ENCODE results near the gene FYB1. TPM values are rescaled to one million over a fixed set of nuclear protein-coding genes. Genes with fewer than 3 reads are reported as not detected.

Gene FYB1
- total RNA-seq, 1 donor = under 0.01 TPM

DNA sequence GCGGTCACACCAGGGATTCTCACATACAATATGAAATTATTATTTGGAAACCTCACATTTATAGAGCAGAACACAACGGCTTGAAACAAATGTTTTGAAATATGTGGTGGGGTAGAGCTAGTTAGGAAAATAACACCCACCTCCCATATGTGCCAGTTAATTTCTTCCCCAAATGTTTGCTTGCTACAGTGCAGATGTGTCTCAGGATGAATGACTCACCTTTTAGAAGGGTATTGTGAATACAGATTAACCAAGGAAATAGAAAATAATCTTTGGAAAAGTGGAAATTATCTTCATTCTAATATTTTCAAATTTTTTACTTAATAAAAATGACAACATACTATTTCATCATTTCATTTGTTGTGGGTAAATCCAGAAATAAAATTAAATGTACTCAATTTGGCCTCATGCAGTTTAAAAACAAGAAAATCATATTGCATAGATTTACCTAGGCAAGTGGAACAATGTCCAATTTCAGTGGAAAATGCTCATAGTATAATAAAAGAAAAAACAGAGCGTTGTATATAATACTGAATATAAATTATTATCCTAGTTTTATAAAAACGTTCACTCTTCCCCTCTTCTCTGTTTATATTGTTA lies 105.9 kb downstream of the FYB1 start:
- Histone ChIP-seq H4K20me1 (ENCODE audit: insufficient read depth, low read length) (no peaks in the 10 kb centered on the region), H3K4me3 (ENCODE audit: insufficient read depth, low read length) (no peak overlapping the region), H2AFZ (ENCODE audit: low read length) (no peak overlapping the region), H3K79me2 (ENCODE audit: insufficient read depth, low read length) (no peaks in the 10 kb centered on the region), H3K27ac (ENCODE audit: low read depth, low read length) (no peak overlapping the region), H3K27me3 (ENCODE audit: insufficient read depth, low read length) (no peaks in the 10 kb centered on the region), H3K4me2 (ENCODE audit: insufficient read depth, low read length) (no peak overlapping the region), H3K4me1 (ENCODE audit: insufficient read depth, low read length) (peaks cover 4% of the 10 kb centered on the region), H3K9me3 (ENCODE audit: low read depth, low read length) (no peaks in the 10 kb centered on the region), H3K36me3 (ENCODE audit: insufficient read depth, low read length) (no peaks in the 10 kb centered on the region)
- no peak for DNase-seq (ENCODE audit: insufficient read length, low spot score, missing footprints)
- TF ChIP-seq, protein P1, sequence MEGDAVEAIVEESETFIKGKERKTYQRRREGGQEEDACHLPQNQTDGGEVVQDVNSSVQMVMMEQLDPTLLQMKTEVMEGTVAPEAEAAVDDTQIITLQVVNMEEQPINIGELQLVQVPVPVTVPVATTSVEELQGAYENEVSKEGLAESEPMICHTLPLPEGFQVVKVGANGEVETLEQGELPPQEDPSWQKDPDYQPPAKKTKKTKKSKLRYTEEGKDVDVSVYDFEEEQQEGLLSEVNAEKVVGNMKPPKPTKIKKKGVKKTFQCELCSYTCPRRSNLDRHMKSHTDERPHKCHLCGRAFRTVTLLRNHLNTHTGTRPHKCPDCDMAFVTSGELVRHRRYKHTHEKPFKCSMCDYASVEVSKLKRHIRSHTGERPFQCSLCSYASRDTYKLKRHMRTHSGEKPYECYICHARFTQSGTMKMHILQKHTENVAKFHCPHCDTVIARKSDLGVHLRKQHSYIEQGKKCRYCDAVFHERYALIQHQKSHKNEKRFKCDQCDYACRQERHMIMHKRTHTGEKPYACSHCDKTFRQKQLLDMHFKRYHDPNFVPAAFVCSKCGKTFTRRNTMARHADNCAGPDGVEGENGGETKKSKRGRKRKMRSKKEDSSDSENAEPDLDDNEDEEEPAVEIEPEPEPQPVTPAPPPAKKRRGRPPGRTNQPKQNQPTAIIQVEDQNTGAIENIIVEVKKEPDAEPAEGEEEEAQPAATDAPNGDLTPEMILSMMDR (IDR thresholded peaks at IDR 0.05; ENCODE audit: extremely low read depth, low read depth, low read length) = no peak

DNA sequence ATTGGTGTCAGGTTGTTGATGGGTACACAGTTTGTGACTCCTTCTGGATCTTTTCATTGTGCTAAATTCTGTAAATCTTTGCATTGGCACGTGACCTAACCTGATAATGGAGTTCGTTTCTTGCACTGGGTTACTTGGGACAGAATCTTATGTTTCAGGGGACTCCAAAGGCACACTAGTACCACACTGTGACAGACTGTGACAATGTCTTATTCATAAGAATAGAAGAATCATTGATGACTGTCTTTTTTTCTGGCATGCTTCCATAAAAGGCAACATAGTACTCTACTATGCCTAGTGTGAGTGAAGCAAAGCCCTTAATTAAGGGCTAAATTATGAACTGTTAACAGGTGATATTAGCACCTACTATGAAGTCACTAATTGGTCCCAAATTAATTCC lies 109.8 kb downstream of the FYB1 start:
- H3K9me3 ChIP-seq (ENCODE audit: low read depth, low read length) = no peaks in the 10 kb centered on the region
- H3K79me2 ChIP-seq (ENCODE audit: insufficient read depth, low read length) = no peaks in the 10 kb centered on the region
- H3K36me3 ChIP-seq (ENCODE audit: insufficient read depth, low read length) = no peaks in the 10 kb centered on the region
- no peaks in the 10 kb centered on the region for H3K27me3 ChIP-seq (ENCODE audit: insufficient read depth, low read length)
- TF ChIP-seq, protein P1 (IDR thresholded peaks at IDR 0.05; ENCODE audit: extremely low read depth, low read depth, low read length) = no peak
- H3K27ac ChIP-seq (ENCODE audit: low read depth, low read length) = no peak overlapping the region
- no peak overlapping the region for H3K4me3 ChIP-seq (ENCODE audit: insufficient read depth, low read length)
- peak overlapping the region; percentile 5 for H2AFZ ChIP-seq (ENCODE audit: low read length)
- no peaks in the 10 kb centered on the region for H4K20me1 ChIP-seq (ENCODE audit: insufficient read depth, low read length)
- DNase-seq (ENCODE audit: insufficient read length, low spot score, missing footprints) = no peak
- H3K4me2 ChIP-seq (ENCODE audit: insufficient read depth, low read length) = no peak overlapping the region
- peaks cover 8% of the 10 kb centered on the region for H3K4me1 ChIP-seq (ENCODE audit: insufficient read depth, low read length)

DNA sequence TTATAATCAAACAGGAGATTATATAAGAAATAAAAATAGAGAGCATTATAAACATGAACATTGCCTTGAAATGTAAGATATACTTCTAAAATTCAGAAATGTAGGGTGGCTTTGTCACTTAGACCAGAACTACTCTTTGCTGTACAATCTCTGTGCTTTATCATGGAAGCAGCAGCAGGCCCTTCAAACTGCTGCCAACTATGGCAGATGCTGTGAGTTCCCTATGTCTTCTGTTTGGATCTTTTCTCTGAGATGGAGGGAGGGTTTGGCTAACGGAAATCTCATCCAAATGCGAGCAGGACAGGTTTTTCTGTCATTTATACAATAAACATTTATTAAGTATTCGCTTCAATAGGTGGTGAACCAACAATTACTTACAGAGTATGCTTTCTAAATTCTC lies 110.4 kb downstream of the FYB1 start:
- H3K4me3 ChIP-seq (ENCODE audit: insufficient read depth, low read length) = no peak overlapping the region
- DNase-seq (ENCODE audit: insufficient read length, low spot score, missing footprints) = no peak
- H2AFZ ChIP-seq (ENCODE audit: low read length) = no peak overlapping the region
- no peak overlapping the region for H3K27ac ChIP-seq (ENCODE audit: low read depth, low read length)
- TF ChIP-seq, protein P1 (IDR thresholded peaks at IDR 0.05; ENCODE audit: extremely low read depth, low read depth, low read length) = no peak
- no peaks in the 10 kb centered on the region for H4K20me1 ChIP-seq (ENCODE audit: insufficient read depth, low read length)
- no peaks in the 10 kb centered on the region for H3K9me3 ChIP-seq (ENCODE audit: low read depth, low read length)
- no peak overlapping the region for H3K4me2 ChIP-seq (ENCODE audit: insufficient read depth, low read length)
- H3K36me3 ChIP-seq (ENCODE audit: insufficient read depth, low read length) = no peaks in the 10 kb centered on the region
- no peaks in the 10 kb centered on the region for H3K27me3 ChIP-seq (ENCODE audit: insufficient read depth, low read length)
- H3K4me1 ChIP-seq (ENCODE audit: insufficient read depth, low read length) = peaks cover 8% of the 10 kb centered on the region
- H3K79me2 ChIP-seq (ENCODE audit: insufficient read depth, low read length) = no peaks in the 10 kb centered on the region

DNA sequence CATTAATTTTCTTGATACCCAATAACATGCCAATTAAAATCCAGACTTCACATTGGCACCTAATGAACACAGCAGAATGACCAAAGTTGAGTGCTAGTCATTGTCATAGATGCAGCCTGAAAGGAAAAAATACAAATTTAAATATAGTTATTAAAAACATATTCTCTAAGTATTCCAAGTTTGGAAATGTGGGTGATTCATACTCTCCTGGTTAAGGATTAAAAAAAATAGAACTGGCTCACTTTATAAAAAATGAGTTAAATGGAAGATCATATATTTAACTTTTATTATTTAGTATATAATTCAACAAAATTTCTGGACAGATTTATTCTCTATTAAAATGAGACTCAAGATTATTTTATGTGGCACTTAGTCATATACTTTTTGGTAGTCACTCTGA lies 112.0 kb downstream of the FYB1 start:
- no peaks in the 10 kb centered on the region for H3K9me3 ChIP-seq (ENCODE audit: low read depth, low read length)
- H2AFZ ChIP-seq (ENCODE audit: low read length) = no peak overlapping the region
- no peak overlapping the region for H3K4me3 ChIP-seq (ENCODE audit: insufficient read depth, low read length)
- peaks cover 21% of the 10 kb centered on the region for H3K4me1 ChIP-seq (ENCODE audit: insufficient read depth, low read length)
- H3K4me2 ChIP-seq (ENCODE audit: insufficient read depth, low read length) = no peak overlapping the region
- no peaks in the 10 kb centered on the region for H3K36me3 ChIP-seq (ENCODE audit: insufficient read depth, low read length)
- TF ChIP-seq, protein P1 (IDR thresholded peaks at IDR 0.05; ENCODE audit: extremely low read depth, low read depth, low read length) = no peak
- no peaks in the 10 kb centered on the region for H3K79me2 ChIP-seq (ENCODE audit: insufficient read depth, low read length)
- DNase-seq (ENCODE audit: insufficient read length, low spot score, missing footprints) = no peak
- no peaks in the 10 kb centered on the region for H4K20me1 ChIP-seq (ENCODE audit: insufficient read depth, low read length)
- H3K27me3 ChIP-seq (ENCODE audit: insufficient read depth, low read length) = no peaks in the 10 kb centered on the region
- no peak overlapping the region for H3K27ac ChIP-seq (ENCODE audit: low read depth, low read length)
